HG03159 (cell line): Measurements from ENCODE around the gene ZFHX3.

Source experiments
- ATAC-seq: cut with Tn5 transposase; IDR thresholded peaks from one replicate; pipeline ENCODE4 v1.9.1; 2021; ENCODE audit warnings: mild to moderate bottlenecking, moderate library complexity; ENCODE audit not compliant: unreplicated experiment

The ZFHX3 gene

DNA sequence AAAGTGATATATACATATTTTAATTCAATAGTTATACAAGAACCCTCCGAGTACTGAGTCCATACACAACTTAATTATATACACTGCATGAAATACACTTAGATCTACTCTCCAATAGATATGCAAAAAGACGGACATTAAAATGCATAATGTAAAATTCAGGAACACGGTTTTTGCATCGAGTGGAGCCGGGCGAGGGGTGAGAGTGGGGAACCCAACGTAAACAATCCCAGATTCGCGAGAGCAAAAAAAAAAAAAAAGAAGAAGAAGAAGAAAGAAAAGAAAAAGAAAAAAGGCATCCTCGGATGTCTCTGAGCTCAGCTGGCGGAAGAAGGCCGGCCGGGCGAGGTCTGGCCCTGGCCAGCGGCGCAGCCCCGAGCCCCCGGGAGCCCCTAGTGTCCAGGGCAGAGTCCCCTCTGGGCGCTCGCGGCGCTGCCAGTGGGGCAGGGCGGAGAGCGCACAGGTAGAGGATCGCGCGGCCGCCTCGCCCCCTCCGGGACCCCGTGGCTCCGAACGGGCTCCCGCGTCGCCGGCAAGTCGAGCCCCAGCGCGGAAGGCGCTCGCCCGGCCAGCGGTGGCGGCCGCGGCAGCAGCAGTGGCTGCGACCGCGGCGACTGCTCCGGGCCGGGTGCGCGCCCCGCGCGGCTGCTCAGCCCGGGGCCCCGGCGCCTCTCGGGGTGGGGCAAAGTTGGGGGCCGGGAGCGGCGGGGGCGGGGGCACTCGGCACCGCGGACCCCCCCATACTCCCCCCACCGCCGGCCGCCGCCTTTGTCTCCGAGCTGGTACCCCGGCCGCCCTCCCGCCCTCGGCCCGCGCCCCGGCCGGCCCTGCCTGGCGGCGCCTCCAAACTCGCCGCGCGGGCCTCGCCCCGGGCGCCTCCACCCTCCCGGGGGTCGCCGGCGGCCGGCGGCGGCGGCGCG is 9.6 kb upstream of the ZFHX3 start:
- peak; percentile 36 for ATAC-seq

DNA sequence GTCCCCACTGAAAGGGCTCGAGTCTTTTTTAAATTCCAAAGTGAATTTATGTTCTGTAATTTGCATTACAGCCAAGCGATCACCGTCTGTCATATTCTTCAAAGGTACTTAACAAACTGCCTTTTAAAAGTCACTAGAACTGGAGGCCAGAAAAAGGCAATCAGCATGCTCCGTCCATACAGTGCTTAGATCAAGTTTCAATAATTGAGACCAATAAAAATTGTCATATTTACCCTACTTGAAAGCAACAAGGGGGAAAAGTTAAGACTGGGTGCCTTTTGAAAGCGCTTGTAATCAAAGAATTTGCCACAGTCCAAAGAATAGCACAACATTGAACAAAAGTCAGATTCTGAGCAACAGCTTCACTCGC is 9.0 kb upstream of the ZFHX3 start:
- ATAC-seq = no peak

DNA sequence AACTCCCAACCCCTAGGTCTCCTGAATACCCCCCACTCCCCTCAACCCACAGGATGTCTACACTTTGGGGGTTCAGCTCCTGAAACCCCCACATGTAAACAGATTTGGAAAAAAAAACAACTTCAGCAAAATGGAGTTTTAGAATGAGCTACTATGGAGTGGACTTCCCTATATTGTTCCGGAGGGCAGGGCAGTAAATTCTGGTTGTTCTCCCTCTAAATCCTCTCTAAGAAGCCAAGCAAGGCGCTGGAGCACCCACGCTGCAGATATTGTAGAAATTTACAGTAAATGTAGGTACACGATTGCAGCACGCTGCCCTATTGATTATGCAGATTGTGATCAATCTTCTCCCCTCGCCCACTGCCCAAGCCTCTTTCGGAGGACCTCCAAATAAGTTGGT is 8.5 kb upstream of the ZFHX3 start:
- no peak for ATAC-seq

DNA sequence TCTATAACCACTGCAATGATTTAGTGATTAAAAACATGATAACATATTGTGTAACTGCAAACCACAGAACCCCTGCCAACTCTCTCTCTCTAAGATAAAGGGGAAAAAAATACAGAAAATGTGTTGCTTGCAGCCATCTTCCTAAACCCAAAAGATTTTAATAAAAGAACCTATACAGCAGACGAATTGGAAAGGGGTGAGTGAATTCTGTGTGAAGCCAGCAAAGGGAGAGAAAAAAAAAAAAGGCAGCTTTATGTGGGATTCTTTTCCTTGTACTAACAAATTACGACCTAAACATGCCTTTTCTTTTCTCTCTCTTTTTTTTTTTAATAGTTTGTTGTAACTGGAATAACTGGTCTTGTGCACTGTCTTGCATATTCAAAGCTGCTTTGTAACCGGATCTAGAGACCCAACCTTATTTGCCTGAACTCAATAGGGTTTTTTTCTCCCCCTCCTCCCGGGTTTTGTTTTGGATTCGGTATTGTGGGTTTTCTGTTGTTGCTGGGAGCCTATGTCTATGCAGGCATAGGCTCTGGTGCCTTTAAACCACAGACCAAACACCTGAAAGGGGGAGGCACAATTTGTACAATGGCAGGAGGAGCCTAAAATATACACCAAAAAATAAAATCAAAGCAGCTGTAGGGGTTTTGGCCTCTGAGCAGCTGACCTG is 7.0 kb upstream of the ZFHX3 start:
- no peak for ATAC-seq

DNA sequence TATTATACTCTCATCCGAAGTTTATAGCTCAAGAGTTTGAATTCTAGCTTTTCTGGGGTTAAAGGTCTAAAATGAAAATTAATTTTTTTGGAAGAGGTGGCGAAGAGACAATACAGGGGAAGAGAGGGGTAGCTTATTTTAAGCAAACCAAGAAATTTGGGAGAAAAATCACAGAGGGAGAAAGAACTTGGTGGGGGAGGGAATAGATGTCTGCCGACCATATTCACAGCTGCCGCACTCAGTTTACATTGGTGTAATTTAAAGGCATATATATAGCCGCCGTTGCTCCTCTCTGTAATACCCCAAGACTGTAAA is 6.5 kb upstream of the ZFHX3 start:
- no peak for ATAC-seq

DNA sequence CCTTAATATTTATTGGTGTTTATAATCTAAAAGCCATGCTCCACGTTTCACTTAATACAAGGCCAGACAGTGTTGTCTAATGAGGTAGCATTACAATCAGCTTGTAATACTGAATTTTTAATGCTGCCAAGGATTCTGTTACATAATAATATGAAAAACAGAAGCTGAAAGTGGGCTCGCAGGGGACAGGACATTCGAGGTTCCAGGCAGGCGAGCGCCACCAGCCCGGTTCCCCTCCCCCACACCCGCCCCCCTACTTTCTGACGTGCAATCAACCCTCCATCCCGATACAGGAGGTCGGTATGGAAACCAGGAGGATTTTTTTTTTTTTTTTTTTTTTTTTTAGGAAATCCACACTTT is 6.2 kb upstream of the ZFHX3 start:
- ATAC-seq = no peak

DNA sequence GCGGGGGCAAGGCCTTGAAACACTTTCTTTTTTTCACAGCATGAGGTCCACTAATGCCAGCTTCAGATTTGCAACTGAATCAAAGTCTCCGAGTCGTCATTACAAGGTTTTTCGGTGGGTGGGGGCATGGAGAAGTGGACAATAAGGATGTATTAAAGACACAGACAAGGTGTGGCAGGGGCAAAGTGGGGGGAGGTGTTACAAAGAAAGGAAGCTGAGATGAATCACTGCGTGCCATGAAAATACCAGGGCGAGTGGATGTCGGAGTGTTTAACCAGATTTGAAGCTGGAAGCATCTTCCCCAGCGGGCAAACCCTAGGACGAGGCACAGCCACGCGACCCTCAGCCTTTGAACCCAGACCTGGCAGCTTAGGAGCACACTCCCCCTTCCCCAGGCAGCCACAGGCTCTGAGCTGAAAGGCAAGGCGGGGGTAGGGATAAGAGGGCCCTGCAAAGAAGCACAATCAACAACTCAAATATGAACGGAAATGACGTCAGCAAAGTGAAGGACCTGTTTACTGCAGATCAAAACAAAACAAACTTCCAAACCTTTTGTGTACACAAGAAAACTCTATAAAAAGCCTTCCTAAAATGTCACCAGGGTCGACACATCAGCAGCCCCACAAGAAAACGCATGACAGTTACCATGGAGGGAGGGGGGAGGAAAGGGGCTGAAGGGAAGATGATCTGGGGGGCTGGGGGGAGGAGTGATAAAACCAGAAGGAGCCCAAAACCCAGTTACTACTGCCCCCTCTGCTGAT is 5.6 kb upstream of the ZFHX3 start:
- ATAC-seq = no peak

DNA sequence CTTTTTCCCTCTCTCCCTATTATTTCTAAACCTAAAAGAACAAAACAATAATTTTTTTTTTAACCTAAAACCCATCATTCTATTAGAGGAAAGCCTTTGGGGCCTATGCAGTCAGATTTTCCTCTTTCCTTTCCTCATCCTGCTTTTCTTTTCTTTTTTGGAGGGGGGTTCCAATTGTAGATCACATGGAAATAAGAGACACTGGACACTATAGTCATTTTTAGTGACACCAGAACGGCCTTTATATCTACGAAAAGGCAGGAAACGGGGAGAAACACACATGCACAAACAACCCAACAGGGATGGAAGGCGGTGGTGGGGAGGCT is 5.1 kb upstream of the ZFHX3 start:
- ATAC-seq = no peak

DNA sequence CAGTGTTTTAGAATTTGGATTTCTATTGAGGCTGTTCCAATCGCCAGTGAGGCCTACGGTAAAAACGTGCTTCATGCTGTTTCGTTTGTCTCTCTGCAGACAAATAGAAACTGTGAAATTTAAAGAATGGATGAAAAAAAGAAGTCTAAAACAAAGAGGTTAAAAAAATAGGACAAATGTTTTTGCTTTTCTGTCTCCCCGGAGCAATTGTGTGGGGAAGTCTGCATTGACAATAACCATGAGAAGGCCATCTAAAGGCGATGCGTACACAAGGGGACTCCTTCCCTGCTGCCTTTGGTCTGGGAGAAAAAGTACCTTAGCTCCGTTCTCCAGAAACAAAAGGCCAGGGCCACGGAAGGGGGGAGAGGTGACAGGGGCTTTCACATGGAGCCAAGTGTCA is 4.6 kb upstream of the ZFHX3 start:
- ATAC-seq = no peak

DNA sequence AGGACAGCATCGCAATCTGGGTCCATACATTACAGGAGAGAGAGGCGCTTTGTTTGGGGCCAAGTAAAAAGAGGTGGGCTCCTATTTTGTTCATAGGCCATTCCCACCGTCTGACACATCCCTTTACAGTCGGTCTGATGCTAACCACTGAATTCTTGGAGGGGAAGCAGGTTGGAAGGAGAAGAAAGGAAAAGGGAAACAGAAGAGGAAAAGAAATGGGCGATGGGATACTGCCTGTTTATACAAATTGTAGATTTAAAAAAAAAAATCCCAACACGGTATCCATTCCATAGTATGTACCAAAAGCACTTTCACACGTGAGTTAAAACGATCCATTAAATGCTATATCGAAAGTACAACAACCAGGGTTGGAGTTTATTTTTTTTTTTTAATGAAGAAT is 4.0 kb upstream of the ZFHX3 start:
- ATAC-seq = no peak

DNA sequence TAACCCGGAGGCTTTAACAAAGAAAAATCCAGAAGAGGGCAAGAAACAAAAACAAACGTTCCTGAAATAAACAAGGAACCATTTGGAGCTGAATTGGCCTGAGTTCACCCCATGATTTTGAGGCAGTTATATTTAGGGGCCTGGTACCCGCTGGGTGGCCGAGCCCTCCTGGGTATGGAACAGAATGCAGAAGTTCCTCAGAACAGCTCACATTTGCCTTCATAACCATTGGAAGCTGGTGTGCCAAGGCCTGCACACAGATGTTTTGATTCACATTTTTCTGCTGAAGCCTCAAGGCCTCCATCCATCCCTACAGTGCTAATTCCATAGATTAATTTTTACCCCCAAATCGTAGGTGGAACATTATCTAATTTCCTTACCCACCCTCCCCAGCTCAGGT is 3.3 kb upstream of the ZFHX3 start:
- ATAC-seq = no peak

DNA sequence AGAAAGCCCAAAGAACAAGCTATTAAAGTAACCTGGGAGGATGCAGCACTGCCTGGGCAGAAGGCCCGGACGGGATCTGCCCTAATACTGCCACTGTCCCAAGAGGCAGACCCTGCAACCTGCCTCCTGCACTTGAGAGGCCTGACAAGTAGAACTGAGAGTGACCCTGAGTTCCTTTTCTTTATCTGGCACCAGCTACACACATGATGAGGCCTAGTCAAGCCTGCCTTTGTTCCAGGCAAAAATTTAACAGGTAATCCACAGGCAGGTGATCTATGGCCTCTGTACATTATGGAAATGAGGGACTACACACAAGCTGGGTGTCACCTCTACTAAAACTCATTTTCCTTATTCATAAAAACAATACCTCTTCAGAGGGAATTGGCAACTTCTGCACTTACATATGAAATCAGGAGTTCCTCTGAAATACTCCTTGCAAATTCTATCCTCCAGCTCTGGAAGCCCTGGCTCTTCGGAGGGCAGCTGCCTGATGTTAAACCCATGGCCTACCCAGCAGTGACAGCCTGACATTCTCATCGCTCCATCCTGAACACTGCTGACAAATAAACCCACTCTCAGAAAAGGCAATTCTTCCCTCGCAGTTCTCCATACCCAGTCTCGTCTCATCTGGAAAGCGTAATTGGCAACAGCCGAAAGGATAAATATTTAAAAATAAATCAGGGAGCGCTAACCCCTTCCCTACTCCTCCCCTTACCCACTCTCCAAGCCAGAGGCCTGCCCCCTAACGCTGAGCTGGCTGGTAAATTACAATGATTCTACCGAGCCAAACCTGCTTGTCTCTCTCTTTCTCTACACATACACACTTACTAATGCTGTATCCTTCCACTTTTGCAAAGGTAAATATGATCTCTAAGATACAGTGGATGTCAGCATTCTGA is 2.5 kb upstream of the ZFHX3 start:
- ATAC-seq = no peak

DNA sequence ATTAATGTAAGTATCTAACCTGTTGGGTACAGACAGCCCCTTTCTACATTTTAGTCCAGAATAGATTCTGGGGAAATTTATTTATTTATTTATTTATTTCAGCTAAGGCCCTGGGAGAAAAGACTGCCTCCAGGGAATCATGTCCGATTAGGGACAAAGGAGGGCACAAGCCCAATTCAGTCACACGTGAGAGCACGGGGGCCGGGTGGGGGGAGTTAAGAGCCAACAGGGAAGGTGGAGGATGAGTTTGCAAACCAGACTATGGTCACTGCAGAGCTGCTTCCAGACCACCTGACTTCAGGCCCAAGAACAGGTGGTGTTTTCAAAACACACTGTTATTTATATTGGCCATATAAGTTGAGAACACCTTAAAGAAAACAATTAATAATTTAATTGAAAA is 1.6 kb upstream of the ZFHX3 start:
- no peak for ATAC-seq

DNA sequence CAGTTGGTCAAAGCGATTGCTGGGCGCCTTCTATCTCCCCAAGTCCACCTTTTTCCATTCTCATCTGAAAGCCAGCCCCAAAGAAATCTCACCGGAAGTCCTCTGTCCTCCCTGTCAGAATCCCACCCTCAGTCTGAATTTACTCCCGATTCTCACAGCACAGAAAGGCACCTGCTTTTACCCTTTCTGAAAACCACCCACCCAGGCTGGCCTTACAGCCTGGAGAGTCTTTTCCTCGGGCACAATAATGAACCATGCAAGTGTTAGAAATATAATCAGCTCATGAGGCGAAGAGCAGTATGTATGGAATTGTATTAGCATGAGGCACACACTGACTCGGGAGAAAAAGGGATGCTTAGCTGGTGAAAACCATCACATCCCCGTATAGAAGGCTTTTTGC is 1.2 kb upstream of the ZFHX3 start:
- no peak for ATAC-seq

DNA sequence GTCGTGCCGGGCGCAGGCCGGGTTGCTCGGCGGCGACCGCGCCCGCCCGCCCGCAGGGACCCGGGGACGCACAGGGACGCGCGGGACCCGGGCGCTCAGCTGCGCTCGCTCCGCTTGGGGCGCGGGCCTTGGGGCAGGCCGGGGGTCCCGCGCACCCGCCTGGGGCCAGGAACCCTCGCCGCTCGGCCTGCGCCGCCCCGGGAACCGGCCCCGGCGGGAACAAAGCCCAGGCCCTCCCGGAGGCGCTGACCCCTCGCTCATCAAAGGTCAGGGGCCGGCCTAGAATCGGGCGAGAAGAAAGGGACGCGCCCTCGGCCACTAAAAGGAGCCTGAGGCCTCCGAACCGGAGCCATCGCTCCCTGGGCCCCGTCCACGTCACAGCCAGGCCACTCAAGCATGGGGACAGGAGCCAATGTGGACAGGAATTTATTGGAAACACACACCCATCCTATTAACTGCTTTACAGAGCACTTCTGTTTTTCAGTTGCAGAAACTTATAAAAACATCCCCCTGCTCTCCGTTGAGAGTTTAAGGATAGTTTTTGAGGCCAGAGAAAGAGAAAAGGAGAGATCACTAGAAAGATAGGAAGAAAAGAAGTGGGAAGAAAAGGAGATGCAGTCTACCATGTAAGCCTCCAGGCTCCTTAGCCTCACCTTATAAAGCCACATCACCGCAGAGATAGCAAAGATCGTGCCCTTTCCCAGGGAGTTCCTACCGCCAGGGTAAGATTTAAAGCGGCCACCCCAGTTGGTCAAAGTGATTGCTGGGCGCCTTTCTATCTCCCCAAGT is 558 bp upstream of the ZFHX3 start:
- peak; percentile 1 for ATAC-seq

DNA sequence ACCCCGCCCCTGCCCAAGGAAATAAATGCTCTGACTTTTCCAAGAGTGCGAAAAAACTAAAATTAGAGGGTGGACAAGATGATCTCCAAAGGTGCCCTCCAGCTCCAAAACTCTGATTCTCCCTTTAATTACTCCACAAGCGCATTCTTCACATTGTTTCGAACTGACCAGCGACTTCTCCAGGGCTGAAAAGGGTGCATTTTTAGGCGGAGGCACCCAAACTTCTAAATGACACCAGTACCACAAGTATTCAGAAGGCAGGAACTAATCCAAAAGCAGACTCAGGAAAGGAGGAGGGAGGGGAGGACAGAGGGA is 750 bp downstream of the ZFHX3 start:
- ATAC-seq = no peak

DNA sequence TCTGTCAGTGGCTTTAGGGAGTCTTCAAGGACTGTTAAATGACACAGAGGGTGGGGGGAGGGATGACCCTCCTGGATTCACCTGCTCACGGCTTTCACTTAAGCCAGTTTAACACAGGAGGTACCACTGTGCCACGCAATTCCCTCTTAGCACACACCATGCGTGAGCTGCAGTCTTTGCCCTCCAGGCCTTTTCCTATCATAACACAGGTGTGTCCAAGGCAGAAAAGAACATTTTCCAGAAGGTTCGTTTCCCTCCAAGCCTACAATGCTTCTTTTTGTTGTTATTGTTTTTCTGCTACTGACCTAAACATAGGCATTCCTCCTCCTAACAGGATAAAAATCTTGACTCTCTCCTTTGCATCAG is 1.1 kb downstream of the ZFHX3 start:
- ATAC-seq = no peak

DNA sequence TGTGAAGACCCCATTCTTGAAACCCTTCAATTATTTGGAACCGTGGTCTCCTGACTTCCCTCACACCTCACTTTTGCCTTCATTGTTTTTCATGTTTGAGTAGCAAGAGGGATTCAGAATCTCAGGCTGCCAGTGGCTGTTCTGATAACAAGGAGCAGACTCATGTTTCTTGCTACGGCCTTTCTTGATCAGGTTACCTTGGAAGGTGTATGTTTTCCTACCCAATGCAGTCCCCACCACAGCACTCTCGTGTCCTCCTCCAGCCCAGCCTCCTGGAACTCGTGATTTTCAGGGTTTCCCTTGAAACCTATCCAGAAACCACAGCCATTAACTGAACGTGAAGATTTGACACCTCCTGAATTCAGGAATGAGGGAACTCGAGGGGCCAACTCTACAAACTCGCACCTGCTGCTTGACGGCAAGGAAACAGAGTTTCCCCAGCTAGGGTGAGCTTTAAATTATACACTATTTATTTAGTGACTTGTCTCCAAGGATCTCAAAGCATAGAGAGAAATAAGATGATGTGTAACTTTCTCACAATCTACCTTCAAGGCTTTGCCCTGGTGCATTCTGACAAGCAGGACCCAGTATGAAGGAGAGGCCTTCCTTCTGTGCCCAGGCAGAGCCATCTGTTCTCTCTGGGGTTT is 1.6 kb downstream of the ZFHX3 start:
- no peak for ATAC-seq

DNA sequence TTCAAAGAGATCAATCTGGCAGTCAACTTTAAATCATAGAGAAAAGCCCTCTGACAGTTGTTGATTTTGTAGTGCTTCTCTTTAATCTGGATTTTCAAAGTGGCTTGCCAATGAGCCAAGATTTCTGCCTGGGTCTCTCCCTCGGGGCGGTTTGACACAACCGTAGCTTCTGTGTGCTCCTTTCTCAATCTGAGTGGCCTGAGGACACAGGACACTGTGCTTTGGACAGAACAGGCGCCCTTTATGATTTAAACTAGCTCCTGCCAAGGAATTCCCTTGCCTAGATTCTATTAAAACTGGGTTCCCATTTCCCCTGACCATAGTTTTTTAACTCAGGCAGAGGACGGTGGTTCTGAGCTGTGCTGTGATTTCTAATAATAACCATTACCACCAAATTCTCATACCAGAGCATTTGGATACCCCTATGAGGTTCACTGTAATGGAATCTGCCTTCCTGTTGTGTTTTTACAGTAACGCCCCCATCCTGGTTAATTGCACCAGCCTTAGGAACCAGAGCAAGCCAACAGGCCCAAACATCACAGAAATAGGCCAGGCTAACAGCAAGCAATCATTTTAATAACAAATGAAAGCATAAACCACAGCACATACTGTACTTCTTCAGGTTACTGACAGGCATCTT is 4.0 kb downstream of the ZFHX3 start:
- ATAC-seq = no peak

DNA sequence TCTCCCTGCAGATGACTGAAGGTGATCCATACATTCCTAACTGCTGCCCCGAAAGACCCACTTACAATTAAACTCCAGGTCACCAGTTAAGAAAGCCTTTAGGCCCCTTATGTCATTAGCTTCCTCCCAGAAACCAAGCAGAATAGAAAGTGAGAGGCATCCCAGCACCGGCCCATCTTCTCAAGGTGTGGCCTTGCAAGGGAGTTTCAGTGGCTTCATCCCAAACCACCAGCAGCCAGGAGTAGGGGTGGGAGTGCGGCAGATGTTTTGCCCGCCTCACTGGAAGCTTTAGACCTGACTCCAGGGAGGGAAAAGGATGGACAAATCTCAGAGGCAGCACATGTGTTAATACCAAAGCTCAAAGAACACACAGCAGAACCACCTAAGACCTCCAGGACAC is 5.1 kb downstream of the ZFHX3 start:
- ATAC-seq = no peak
